Neural progenitor cell (in vitro differentiated cells): Measurements from ENCODE around the gene NCOR1.

Experiments
- EZH2 ChIP-seq: fragments of 200-600 bp; sonication (generic); IDR thresholded peaks from 2 replicates; pipeline ENCODE4 v1.6.1; 2017; ENCODE audit warnings: antibody characterized with exemption, mild to moderate bottlenecking, moderate library complexity
- TF ChIP-seq, protein P1 (sequence below): fragments of 200-600 bp; sonication (generic); IDR thresholded peaks from 2 replicates; pipeline ENCODE4 v1.5.1; 2017; ENCODE audit warnings: antibody characterized with exemption, mild to moderate bottlenecking

DNA sequence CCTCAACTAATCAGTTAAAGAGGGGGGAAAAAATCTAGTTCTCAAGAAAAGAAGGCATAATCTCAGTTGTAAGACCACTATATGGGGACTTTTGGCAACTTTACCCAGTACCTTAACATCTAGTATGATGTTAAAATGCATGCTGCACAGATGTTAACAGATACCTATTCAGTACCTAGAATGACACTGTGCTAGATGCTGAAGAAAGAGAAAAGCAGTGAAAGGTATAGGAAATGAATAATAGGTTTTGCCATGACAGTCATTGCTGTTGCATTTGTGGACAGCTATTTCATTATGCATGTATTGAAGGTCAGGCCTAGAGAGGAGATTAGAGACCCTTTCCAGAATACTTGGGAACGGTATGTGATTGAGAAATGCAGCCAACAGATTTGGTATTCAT is 36.2 kb upstream of the NCOR1 start:
- TF ChIP-seq, protein P1, sequence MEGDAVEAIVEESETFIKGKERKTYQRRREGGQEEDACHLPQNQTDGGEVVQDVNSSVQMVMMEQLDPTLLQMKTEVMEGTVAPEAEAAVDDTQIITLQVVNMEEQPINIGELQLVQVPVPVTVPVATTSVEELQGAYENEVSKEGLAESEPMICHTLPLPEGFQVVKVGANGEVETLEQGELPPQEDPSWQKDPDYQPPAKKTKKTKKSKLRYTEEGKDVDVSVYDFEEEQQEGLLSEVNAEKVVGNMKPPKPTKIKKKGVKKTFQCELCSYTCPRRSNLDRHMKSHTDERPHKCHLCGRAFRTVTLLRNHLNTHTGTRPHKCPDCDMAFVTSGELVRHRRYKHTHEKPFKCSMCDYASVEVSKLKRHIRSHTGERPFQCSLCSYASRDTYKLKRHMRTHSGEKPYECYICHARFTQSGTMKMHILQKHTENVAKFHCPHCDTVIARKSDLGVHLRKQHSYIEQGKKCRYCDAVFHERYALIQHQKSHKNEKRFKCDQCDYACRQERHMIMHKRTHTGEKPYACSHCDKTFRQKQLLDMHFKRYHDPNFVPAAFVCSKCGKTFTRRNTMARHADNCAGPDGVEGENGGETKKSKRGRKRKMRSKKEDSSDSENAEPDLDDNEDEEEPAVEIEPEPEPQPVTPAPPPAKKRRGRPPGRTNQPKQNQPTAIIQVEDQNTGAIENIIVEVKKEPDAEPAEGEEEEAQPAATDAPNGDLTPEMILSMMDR, result no peak
- no peak for TF ChIP-seq EZH2
